ENCODE results near the gene UBE2G1. TPM values are rescaled to one million over a fixed set of nuclear protein-coding genes. Genes with fewer than 3 reads are reported as not detected.

The UBE2G1 gene
- total RNA-seq, 2 donors from 2014 or later: 39.5 to 58.5 TPM

- Histone ChIP-seq H3K27me3 (no peaks in the 10 kb centered on the region), H3K9me3 (no peaks in the 10 kb centered on the region), H3K27ac (no peak overlapping the region), H3K4me3 (no peak overlapping the region), H3K4me1 (no peaks in the 10 kb centered on the region), H3K36me3 (no peaks in the 10 kb centered on the region)
- no peak for TF ChIP-seq CTCF (IDR thresholded peaks at IDR 0.05)
- DNase-seq (ENCODE audit: low spot score): no peak
These were observed 28.0 kb upstream of the UBE2G1 start for GRCh38 chr17:4394208-4395110.

GRCh38 chr17:4393806-4394205, 27.3 kb upstream of the UBE2G1 start:
- TF ChIP-seq CTCF (IDR thresholded peaks at IDR 0.05): no peak
- Histone ChIP-seq H3K36me3 (no peaks in the 10 kb centered on the region), H3K27ac (no peak overlapping the region), H3K4me3 (no peak overlapping the region), H3K4me1 (no peaks in the 10 kb centered on the region), H3K27me3 (no peaks in the 10 kb centered on the region), H3K9me3 (no peaks in the 10 kb centered on the region)
- no peak for DNase-seq (ENCODE audit: low spot score)

DNA sequence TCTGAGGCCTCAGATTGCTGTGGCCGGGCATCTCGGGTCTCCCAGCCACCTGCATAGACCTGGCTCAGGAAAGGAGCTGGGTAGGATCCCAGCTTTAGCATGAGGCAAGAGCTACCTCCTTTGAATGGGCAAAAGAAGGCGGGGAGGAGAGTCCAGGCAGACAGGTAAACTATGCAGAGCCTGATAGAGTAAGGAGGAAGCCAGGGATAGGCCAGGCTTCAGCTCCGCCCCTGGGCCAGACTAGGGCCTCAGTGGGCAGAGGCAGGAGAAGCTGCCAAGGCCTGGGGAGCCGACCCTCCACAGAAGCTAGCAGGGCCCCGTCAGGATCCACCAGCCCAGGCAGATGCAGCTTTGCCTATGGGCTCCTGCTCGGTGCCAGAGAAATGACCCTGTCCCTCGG, 22.6 kb upstream of the UBE2G1 start:
- H3K4me1 ChIP-seq: no peaks in the 10 kb centered on the region
- H3K9me3 ChIP-seq: no peaks in the 10 kb centered on the region
- no peak overlapping the region for H3K4me3 ChIP-seq
- H3K27ac ChIP-seq: no peak overlapping the region
- TF ChIP-seq CTCF (IDR thresholded peaks at IDR 0.05): no peak
- no peak for DNase-seq (ENCODE audit: low spot score)
- no peaks in the 10 kb centered on the region for H3K36me3 ChIP-seq
- no peaks in the 10 kb centered on the region for H3K27me3 ChIP-seq

DNA sequence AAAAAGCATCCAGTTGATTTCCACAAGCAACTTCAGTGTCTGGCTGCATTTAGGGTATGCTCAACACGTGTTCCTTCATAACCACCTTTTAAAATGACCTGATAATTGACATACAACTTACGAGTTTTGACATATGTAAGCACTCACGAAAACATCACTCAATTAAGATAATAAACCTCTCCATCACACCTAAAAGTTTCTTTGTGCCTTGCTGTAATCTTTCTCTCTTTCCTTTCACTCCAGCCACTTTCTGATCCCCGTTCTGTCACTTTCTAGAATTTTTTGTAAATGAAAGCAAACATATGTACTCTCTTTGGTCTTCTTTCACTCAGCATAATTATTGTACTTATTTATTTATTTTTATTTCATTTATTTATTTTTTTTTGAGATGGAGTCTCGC, 20.7 kb upstream of the UBE2G1 start:
- H3K9me3 ChIP-seq: no peaks in the 10 kb centered on the region
- TF ChIP-seq CTCF (IDR thresholded peaks at IDR 0.05): no peak
- no peak overlapping the region for H3K4me3 ChIP-seq
- H3K36me3 ChIP-seq: no peaks in the 10 kb centered on the region
- no peaks in the 10 kb centered on the region for H3K27me3 ChIP-seq
- no peak overlapping the region for H3K27ac ChIP-seq
- DNase-seq (ENCODE audit: low spot score): no peak
- no peaks in the 10 kb centered on the region for H3K4me1 ChIP-seq

GRCh38 chr17:4386406-4386805, 19.9 kb upstream of the UBE2G1 start:
- no peaks in the 10 kb centered on the region for H3K27me3 ChIP-seq
- TF ChIP-seq CTCF (IDR thresholded peaks at IDR 0.05): no peak
- H3K4me3 ChIP-seq: no peak overlapping the region
- no peaks in the 10 kb centered on the region for H3K9me3 ChIP-seq
- H3K27ac ChIP-seq: no peak overlapping the region
- no peaks in the 10 kb centered on the region for H3K4me1 ChIP-seq
- H3K36me3 ChIP-seq: no peaks in the 10 kb centered on the region
- DNase-seq (ENCODE audit: low spot score): no peak
